Activated T-helper 2 cell treated with anti-CD3 and anti-CD28 coated beads, Interferon-gamma antibody, Interleukin-2, Interleukin-4, amounts not matched to agents 10 μg/mL and 5 μg/mL and 100 μg/mL, durations not matched to agents 14 hours and 24 hours and 36 hours (primary cell): ENCODE measurements around the gene DDX56. TPM values are rescaled to one million over a fixed set of nuclear protein-coding genes. Genes with fewer than 3 reads are reported as not detected.
A peak's percentile ranks its signal among the peaks of the same experiment; 100 is the strongest.
"Not testable (repeated sequence)": the region's sequence is repeated elsewhere in the genome, so short reads cannot be mapped to it uniquely, and the experiment has no call there.

Experiments used
- DNase-seq: peaks from one replicate; pipeline ENCODE4 v3.0.0; 2021; ENCODE audit warnings: low spot score
- H3K27ac Mint-ChIP-seq: one replicate; pipeline ENCODE4 v1.8.0; 2021; ENCODE audit warnings: mixed read lengths
- H3K27me3 Mint-ChIP-seq: one replicate; pipeline ENCODE4 v1.8.0; 2021; ENCODE audit warnings: low read depth, mixed read lengths
- H3K36me3 Mint-ChIP-seq: one replicate; pipeline ENCODE4 v1.8.0; 2021; ENCODE audit warnings: low read depth, mixed read lengths
- H3K4me1 Mint-ChIP-seq: one replicate; pipeline ENCODE4 v1.8.0; 2021; ENCODE audit warnings: low read depth, mixed read lengths
- H3K4me3 Mint-ChIP-seq: one replicate; pipeline ENCODE4 v1.8.0; 2021; ENCODE audit warnings: low read depth, mild to moderate bottlenecking, moderate library complexity, mixed read lengths
- H3K9me3 Mint-ChIP-seq: one replicate; pipeline ENCODE4 v1.8.0; 2021; ENCODE audit warnings: mixed read lengths
- intact Hi-C: fragments of 100-400 bp; cut with micrococcal nuclease; formaldehyde crosslinking; loops from one replicate; pipeline ENCODE4 v1.15.1; 2023
- total RNA-seq: library from RNA; stranded (reverse); gene quantifications from 2 replicates; pipeline ENCODE4 v1.2.3, GENCODE V29; 2022

DDX56 gene
- total RNA-seq, 1 donor from 2014 or later: 131 TPM

DNA sequence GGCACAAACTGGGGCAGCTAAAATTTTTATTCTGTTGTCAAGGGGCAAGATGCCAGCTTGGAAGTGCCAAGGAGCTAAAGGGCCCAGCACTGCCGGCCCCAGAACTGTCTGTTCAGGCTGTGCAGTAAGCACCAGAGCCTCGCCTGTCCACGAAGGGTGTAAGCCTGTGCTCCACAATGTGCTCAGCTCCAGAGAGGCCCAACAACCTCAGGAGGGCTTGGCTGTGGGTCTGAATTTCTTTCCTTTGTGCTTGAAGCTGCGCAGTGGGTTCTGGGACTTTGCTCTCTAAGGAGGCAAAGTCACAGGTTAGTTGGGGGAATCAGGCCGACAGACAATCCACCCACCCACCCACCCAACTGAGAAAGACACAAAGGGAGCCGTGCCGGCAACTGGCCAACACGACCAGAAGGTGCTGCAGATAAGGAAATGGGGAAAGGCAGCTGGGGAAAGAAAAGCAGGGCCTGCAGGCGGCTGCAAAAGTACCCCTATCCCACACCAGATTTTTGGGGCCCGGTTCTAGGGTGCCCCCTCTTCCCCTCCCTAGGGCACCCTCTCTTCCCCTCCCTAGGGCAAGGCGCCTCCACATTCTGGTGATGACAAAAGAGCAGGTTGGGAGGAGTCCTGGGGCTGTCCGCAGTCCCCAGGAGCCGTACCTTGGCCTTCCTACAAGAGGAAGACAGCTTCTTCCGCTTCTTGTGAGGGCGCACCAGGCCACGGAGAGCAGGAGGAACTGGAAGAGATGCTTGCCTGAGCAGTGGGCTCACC, 7.7 kb downstream of the DDX56 start:
- H3K9me3 Mint-ChIP-seq: no peaks in the 10 kb centered on the region
- H3K27me3 Mint-ChIP-seq: no peaks in the 10 kb centered on the region
- intact Hi-C loops: loop anchor here (1.0 kb wide), 1 partner anchor 325 kb away; no protein-coding TSS in a partner anchor
- no peak for DNase-seq
- peaks cover 8% of the 10 kb centered on the region for H3K4me1 Mint-ChIP-seq
- no peak overlapping the region for H3K4me3 Mint-ChIP-seq
- H3K36me3 Mint-ChIP-seq: peaks cover 68% of the 10 kb centered on the region
- H3K27ac Mint-ChIP-seq: peak overlapping the region; percentile 35

DNA sequence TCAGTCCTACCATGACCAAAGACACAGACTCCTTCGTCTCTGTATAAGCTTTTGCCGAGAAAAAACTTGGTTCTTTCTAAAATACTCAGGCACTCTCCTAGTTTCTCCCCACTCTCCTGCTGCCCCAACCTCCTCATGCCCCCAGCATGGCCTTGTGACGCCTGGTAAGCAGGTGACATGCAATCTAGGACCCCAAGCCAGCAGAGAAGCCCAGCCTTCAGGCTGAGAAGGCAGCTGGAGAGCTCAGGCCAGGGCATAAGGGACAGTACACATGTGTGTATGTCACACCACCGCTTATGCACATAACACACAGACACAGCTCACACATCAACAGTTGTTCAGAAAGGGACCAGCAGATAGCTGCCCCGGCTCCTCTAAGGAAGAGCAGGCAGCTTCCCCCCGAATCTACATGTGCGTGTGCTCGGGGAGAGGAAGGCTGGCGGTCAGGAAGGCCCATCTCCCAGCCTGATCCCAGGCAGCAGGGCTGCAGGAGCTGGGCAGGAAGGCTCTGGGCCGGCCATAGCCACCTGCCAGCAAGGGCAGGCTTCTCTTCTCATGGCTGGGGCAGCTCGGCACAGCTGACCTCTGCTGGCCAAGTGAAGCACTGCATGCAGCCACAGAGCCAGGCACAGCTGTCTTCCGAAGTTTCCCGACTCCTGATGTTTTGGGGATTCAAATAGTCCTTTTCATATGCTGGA, 8.5 kb downstream of the DDX56 start:
- H3K4me1 Mint-ChIP-seq: peaks cover 8% of the 10 kb centered on the region
- peak overlapping the region; percentile 35 for H3K27ac Mint-ChIP-seq
- H3K4me3 Mint-ChIP-seq: no peak overlapping the region
- H3K27me3 Mint-ChIP-seq: no peaks in the 10 kb centered on the region
- intact Hi-C loops: loop anchor here (1.0 kb wide), 1 partner anchor 324 kb away; no protein-coding TSS in a partner anchor
- peaks cover 62% of the 10 kb centered on the region for H3K36me3 Mint-ChIP-seq
- DNase-seq: peak; percentile 42
- no peaks in the 10 kb centered on the region for H3K9me3 Mint-ChIP-seq

DNA sequence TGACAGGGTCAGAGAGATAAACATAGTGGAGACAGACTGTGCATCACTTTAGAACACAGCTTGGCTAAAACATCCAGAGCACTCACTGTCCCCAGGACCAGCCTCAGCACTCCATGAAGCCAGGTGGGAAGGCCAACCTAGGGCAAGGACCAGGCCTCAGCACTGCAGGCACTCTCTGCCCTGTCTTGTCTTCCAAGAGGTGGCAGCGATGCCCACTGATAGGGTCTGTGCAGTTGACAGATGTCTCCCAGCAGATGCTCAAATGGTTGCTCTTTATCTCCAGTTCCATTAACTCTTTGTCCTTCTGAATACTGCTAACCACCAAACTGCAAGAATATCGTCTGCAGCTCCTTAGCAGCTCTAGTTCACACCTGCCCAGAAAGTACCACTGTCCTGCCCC, 9.1 kb downstream of the DDX56 start:
- peaks cover 8% of the 10 kb centered on the region for H3K4me1 Mint-ChIP-seq
- no peak for DNase-seq
- no peaks in the 10 kb centered on the region for H3K27me3 Mint-ChIP-seq
- H3K27ac Mint-ChIP-seq: no peak overlapping the region
- H3K36me3 Mint-ChIP-seq: peaks cover 56% of the 10 kb centered on the region
- H3K4me3 Mint-ChIP-seq: no peak overlapping the region
- intact Hi-C loops: loop anchor here (1.0 kb wide), 1 partner anchor 323 kb away; no protein-coding TSS in a partner anchor
- H3K9me3 Mint-ChIP-seq: no peaks in the 10 kb centered on the region

DNA sequence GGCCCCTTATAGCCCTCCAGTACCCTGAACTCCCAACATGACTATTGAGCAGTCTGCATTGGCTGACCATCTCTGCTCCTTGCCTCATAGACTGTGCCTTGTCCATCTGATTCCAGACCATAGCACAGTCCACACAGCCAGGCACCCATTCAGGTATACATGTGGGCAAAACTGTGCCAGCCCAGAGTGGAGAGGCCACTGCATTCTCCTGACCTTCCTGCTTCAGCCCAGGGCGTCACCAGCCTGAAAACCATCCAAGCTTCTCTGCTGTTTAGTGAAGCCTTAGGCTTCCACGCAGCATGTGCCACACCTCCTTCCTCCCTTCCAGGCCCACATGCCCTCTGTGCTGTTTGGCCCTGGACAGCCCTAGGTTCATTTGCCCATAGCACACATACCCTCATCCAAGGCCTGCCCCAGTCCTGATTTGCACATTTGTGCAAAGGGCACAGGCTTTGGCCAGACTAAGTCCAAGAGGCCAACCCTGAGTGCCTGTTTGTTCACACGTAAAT, 10.5 kb downstream of the DDX56 start:
- Mint-ChIP-seq H3K4me1 (peaks cover 8% of the 10 kb centered on the region), H3K27me3 (no peaks in the 10 kb centered on the region), H3K27ac (no peak overlapping the region), H3K36me3 (peaks cover 42% of the 10 kb centered on the region), H3K9me3 (no peaks in the 10 kb centered on the region), H3K4me3 (no peak overlapping the region)
- no peak for DNase-seq
- intact Hi-C loops: no loop called here

DNA sequence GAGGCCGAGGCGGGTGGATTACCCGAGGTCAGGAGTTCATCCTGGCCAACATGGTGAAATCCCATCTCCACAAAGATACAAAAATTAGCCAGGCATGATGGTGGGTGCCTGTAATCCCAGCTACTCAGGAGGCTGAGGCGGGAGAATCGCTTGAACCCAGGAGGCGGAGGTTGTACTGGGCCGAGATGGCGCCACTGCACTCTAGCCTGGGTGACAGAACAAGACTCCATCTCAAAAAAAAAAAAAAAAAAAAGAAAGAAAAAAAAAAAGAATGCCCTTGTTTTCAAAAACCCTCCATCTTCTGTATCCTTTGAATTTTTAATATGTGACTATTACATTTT, 11.1 kb downstream of the DDX56 start:
- H3K4me3 Mint-ChIP-seq, intact Hi-C loops, H3K27ac Mint-ChIP-seq, H3K27me3 Mint-ChIP-seq, DNase-seq, H3K4me1 Mint-ChIP-seq, H3K9me3 Mint-ChIP-seq: not testable (repeated sequence)
- peaks cover 37% of the 10 kb centered on the region for H3K36me3 Mint-ChIP-seq

DNA sequence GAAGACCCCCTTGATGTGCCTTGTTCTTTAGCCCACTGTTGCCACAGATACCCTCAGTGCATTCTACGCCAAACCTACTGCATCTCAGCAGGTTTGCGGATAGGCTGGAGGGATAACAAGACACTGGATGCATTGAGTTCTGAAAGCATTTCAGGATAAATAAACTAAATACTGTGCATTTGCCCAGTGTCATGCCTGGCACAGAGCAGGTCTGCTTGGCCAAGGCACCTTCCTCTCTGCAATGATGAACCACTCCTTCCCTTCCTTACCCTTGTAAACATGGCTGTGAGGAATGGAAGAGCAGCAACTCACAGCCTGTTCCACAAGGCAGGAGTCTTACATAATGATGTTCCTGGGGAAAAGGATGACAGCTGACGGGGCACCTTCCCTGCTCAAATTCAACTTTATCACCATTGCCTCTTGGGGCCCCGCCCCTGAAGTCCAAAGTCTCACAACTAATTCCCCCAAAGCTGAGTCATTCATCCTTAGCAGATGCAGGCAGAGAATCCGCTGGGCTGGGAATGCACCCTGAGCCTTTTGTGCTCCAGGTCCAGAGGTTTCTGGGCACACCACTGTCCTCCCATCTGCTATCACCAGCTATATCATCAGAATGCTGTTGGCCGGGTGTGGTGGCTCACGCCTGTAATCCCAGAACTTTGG, 11.6 kb downstream of the DDX56 start:
- H3K9me3 Mint-ChIP-seq: no peaks in the 10 kb centered on the region
- peaks cover 2% of the 10 kb centered on the region for H3K27me3 Mint-ChIP-seq
- no peak for DNase-seq
- no peak overlapping the region for H3K4me3 Mint-ChIP-seq
- intact Hi-C loops: no loop called here
- peaks cover 32% of the 10 kb centered on the region for H3K36me3 Mint-ChIP-seq
- no peak overlapping the region for H3K27ac Mint-ChIP-seq
- peaks cover 6% of the 10 kb centered on the region for H3K4me1 Mint-ChIP-seq

DNA sequence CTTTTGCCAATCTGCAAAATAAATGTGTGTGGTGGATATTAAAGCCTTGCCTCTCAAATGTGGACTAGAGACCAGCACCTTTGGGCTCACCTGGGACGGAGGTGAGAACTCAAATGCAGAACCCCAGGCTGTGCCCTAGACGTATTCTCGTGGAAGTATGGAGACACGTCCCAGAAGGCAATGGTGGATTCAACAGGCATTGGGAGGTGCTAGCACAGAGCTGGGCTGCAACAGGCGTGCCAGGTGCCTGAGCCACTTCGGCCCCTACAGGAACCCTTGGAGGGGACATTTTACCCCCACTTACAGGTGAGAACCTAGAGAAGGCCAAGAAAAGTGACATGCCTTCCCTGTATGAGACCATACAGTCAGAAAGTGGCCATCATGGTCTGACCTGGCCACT, 12.2 kb downstream of the DDX56 start:
- no peak overlapping the region for H3K4me3 Mint-ChIP-seq

DNA sequence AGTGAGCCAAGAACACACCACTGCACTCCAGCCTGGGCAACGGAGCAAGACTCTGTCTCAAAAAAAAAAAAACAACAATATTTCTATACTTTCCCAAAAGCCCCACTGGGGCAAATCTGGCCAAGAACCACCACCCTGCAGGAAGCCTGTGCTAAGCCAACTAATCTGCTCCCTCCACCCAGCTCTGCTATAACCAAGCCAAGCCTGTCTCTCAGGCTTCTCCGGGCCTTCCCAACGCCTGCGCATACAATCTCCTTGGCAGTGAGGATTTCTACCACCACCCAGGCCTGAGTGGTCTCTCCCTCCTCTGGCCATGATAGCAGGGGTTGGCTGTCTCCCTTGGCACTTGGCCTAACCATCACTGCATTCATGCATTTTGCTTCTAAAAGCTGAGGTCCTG, 14.2 kb downstream of the DDX56 start:
- no peaks in the 10 kb centered on the region for H3K9me3 Mint-ChIP-seq
- intact Hi-C loops: no loop called here
- H3K27ac Mint-ChIP-seq: no peak overlapping the region

More for the DNA sequence above, 12.2 kb downstream of the DDX56 start:
- H3K27me3 Mint-ChIP-seq: peaks cover 2% of the 10 kb centered on the region
- H3K9me3 Mint-ChIP-seq: no peaks in the 10 kb centered on the region
- no peak overlapping the region for H3K27ac Mint-ChIP-seq
- no peak for DNase-seq
- peaks cover 5% of the 10 kb centered on the region for H3K4me1 Mint-ChIP-seq
- H3K36me3 Mint-ChIP-seq: peaks cover 27% of the 10 kb centered on the region
- intact Hi-C loops: no loop called here

DNA sequence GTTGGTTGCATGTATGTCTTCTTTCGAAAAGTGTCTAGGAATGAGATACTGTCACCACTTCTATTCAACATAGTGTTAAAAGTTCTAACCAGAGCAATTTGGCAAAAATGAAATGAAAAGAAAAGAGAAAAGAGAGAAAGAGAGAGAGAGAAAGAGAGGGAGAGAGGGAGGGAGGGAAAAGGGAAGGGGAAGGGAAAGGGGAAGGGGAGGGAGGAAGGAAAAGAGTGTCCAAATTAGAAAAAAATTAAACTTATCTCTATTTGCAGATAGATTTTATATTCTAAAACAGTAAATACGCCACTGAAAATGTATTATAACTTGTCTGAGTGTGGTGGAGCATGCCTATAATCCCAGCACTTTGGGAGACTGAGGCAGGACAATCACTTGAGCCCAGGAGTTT, 16.2 kb downstream of the DDX56 start:
- Mint-ChIP-seq H3K27ac (no peak overlapping the region), H3K27me3 (peaks cover 4% of the 10 kb centered on the region), H3K36me3 (no peaks in the 10 kb centered on the region), H3K4me1 (no peaks in the 10 kb centered on the region), H3K4me3 (no peak overlapping the region), H3K9me3 (no peaks in the 10 kb centered on the region)
- DNase-seq: no peak
- intact Hi-C loops: no loop called here

More for the DNA sequence above, 14.2 kb downstream of the DDX56 start:
- H3K4me3 Mint-ChIP-seq: no peak overlapping the region
- peaks cover 2% of the 10 kb centered on the region for H3K27me3 Mint-ChIP-seq
- peaks cover 11% of the 10 kb centered on the region for H3K36me3 Mint-ChIP-seq
- no peak for DNase-seq
- no peaks in the 10 kb centered on the region for H3K4me1 Mint-ChIP-seq

DNA sequence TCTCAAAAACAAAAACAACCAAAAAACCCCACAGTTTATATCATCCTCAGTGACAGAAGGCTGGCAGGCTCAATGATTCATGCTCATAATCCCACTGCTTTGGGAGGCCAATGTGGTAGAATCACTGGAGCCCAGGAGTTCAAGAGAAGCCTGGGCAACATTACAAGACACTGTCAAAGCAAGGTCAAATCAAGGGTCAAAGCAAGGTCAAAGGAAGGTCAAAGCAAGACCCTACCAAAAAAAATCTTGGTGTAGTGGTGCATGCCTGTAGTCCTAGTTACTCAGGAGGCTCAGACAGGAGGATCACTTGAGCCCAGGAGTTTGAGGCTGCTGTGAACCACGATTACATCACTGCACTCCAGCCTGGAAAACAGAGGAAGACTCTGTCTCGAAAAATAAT, 18.4 kb downstream of the DDX56 start:
- Mint-ChIP-seq H3K4me1 (no peaks in the 10 kb centered on the region), H3K36me3 (no peaks in the 10 kb centered on the region), H3K9me3 (no peaks in the 10 kb centered on the region), H3K27ac (no peak overlapping the region), H3K27me3 (peaks cover 8% of the 10 kb centered on the region), H3K4me3 (no peak overlapping the region)
- intact Hi-C loops: no loop called here
- DNase-seq: no peak

DNA sequence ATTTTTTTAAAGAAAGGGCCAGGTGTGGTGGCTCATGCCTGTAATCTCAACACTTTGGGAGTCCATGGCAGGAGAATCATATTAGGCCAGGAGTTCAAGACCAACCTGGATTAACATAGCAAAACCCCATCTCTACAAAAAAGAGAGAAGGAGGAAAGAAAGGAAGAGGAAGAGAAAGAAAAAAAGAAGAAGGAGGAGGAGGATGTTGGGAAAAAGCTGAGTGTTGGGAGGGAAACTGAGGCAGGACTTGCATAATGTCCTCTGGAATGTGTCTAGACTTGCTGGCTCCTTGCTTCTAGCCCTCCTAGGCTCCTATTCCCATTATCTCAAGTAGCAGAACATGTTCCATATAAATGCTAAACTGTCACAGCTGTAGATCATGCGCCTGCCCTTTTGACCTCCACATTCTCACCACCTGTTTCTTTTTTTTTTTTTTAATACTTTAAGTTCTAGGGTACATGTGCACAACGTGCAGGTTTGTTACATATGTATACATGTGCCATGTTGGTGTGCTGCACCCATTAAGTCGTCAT, 21.2 kb downstream of the DDX56 start:
- H3K36me3 Mint-ChIP-seq, H3K4me1 Mint-ChIP-seq, H3K4me3 Mint-ChIP-seq, H3K27ac Mint-ChIP-seq, H3K9me3 Mint-ChIP-seq, intact Hi-C loops, DNase-seq: not testable (repeated sequence)
- H3K27me3 Mint-ChIP-seq: peaks cover 13% of the 10 kb centered on the region

DNA sequence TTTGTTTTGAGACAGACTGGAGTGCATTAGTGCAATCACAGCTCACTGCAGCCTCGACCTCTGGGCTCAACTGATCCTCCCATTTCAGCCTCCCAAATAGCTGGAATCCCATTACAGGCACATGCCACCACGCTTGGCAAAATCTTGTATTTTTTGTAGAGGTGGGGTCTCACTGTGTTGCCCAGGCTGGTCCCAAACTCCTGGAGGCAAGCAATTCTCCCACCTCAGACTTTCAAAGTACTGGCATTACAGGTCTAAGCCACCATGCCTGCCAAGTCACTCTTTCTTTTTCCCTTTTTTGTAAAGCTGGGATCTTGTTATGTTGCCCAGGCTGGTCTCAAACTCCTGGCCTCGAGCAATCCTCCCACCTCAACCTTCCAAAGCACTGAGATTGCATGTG, 24.3 kb downstream of the DDX56 start:
- no peaks in the 10 kb centered on the region for H3K36me3 Mint-ChIP-seq
- H3K27me3 Mint-ChIP-seq: peaks cover 11% of the 10 kb centered on the region
- DNase-seq: no peak
- no peak overlapping the region for H3K4me3 Mint-ChIP-seq
- intact Hi-C loops: no loop called here
- no peaks in the 10 kb centered on the region for H3K9me3 Mint-ChIP-seq
- peaks cover 13% of the 10 kb centered on the region for H3K4me1 Mint-ChIP-seq
- H3K27ac Mint-ChIP-seq: no peak overlapping the region
